ENCODE measurements around the gene SDSL. TPM values are rescaled to one million over a fixed set of nuclear protein-coding genes. Genes with fewer than 3 reads are reported as not detected.

SDSL gene
- total RNA-seq, 1 experiment from 2014 or later, result 0.52 TPM

- no peak for TF ChIP-seq ZNF532 (CRISPR knock-in tag; IDR thresholded peaks at IDR 0.05; ENCODE audit: borderline replicate concordance)
- TF ChIP-seq USF2 (CRISPR knock-in tag; IDR thresholded peaks at IDR 0.05), result no peak
- TF ChIP-seq JAZF1 (CRISPR knock-in tag; IDR thresholded peaks at IDR 0.05), result no peak
- no peak for TF ChIP-seq MYBL2 (CRISPR knock-in tag; IDR thresholded peaks at IDR 0.05)
- no peak for TF ChIP-seq E2F1 (CRISPR knock-in tag; IDR thresholded peaks at IDR 0.05)
- TF ChIP-seq E2F4 (CRISPR knock-in tag; IDR thresholded peaks at IDR 0.05; ENCODE audit: borderline replicate concordance, low read depth), result no peak
- no peak for TF ChIP-seq AR (CRISPR knock-in tag; IDR thresholded peaks at IDR 0.05)
- TF ChIP-seq ATF3 (CRISPR knock-in tag; conservative IDR thresholded peaks at IDR 0.05), result no peak
- TF ChIP-seq E2F5 (CRISPR knock-in tag; IDR thresholded peaks at IDR 0.05), result no peak
- TF ChIP-seq USF1 (CRISPR knock-in tag; IDR thresholded peaks at IDR 0.05), result 0 out of 2 replicates have a peak, but pooled peaks have one; percentile 16
- no peak for TF ChIP-seq CREB1 (CRISPR knock-in tag; IDR thresholded peaks at IDR 0.05)
- no peak for TF ChIP-seq ZNF416 (CRISPR knock-in tag; IDR thresholded peaks at IDR 0.05)
- TF ChIP-seq CDX4 (CRISPR knock-in tag; IDR thresholded peaks at IDR 0.05; ENCODE audit: borderline replicate concordance), result no peak
- no peak for TF ChIP-seq FOXJ3 (CRISPR knock-in tag; IDR thresholded peaks at IDR 0.05; ENCODE audit: borderline replicate concordance)
- no peak for TF ChIP-seq PRRX2 (CRISPR knock-in tag; IDR thresholded peaks at IDR 0.05)
These were observed 3.8 kb downstream of the SDSL start (continued) for GRCh38 chr12:113425960-113426453.
